ENCODE data around the gene LHX2. TPM values are rescaled to one million over a fixed set of nuclear protein-coding genes. Genes with fewer than 3 reads are reported as not detected.

Gene LHX2
- total RNA-seq, 2 experiments from 2014 or later: 0.14 TPM; not detected in 1

GRCh38 chr9:124006448-124007361, 4.9 kb upstream of the LHX2 start:
- Histone ChIP-seq H3K9me3 (ENCODE audit: control insufficient read depth in 1 of 2, insufficient read depth in 1 of 2, low read length in 2 of 2) (peaks cover 0 to 17% of the 10 kb centered on the region in 2 experiments), H3K4me1 (ENCODE audit: insufficient read depth, low read length) (peaks cover 21% of the 10 kb centered on the region), H3K27me3 (ENCODE audit: control insufficient read depth in 1 of 2, insufficient read depth in 2 of 2, low read length in 2 of 2) (peaks cover 89 to 97% of the 10 kb centered on the region in 2 experiments), H3K27ac (ENCODE audit: low read depth in 1 of 2, low read length in 2 of 2) (no peak overlapping the region), H3K4me3 (ENCODE audit: low read length) (no peak overlapping the region), H3K36me3 (ENCODE audit: insufficient read depth, low read length) (no peaks in the 10 kb centered on the region)
- CTCF ChIA-PET: no interaction called here
- TF ChIP-seq CTCF (IDR thresholded peaks at IDR 0.05): no peak
- ATAC-seq (ENCODE audit: poor library complexity) (no peak), DNase-seq (peak in 1 of 14 experiments; percentile 14)
- Mint-ChIP-seq H3K27ac (no peak overlapping the region), H3K9me3 (no peaks in the 10 kb centered on the region), H3K36me3 (ENCODE audit: low read depth) (no peaks in the 10 kb centered on the region), H3K4me3 (no peak overlapping the region), H3K4me1 (ENCODE audit: low read depth) (peaks cover 24% of the 10 kb centered on the region), H3K27me3 (peaks cover 88% of the 10 kb centered on the region)
- POLR2A ChIA-PET: no interaction called here
- intact Hi-C loops (cut with DNase I, micrococcal nuclease): no loop called here

- no peak overlapping the region for H3K27ac Mint-ChIP-seq
- POLR2A ChIA-PET: no interaction called here
- H3K9me3 ChIP-seq (ENCODE audit: control insufficient read depth in 1 of 2, insufficient read depth in 1 of 2, low read length in 2 of 2): peaks cover 0 to 22% of the 10 kb centered on the region in 2 experiments
- no peak overlapping the region for H3K4me3 ChIP-seq (ENCODE audit: low read length)
- peaks cover 79 to 95% of the 10 kb centered on the region in 2 experiments for H3K27me3 ChIP-seq (ENCODE audit: control insufficient read depth in 1 of 2, insufficient read depth in 2 of 2, low read length in 2 of 2)
- no peak overlapping the region for H3K27ac ChIP-seq (ENCODE audit: low read depth in 1 of 2, low read length in 2 of 2)
- H3K9me3 Mint-ChIP-seq: no peaks in the 10 kb centered on the region
- CTCF ChIA-PET: no interaction called here
- H3K4me1 ChIP-seq (ENCODE audit: insufficient read depth, low read length): peaks cover 28% of the 10 kb centered on the region
- peaks cover 24% of the 10 kb centered on the region for H3K4me1 Mint-ChIP-seq (ENCODE audit: low read depth)
- DNase-seq: no peak
- H3K36me3 Mint-ChIP-seq (ENCODE audit: low read depth): no peaks in the 10 kb centered on the region
- H3K36me3 ChIP-seq (ENCODE audit: insufficient read depth, low read length): no peaks in the 10 kb centered on the region
- no peak overlapping the region for H3K4me3 Mint-ChIP-seq
- peak; percentile 51 for ATAC-seq (ENCODE audit: poor library complexity)
- TF ChIP-seq CTCF (IDR thresholded peaks at IDR 0.05): no peak
- peaks cover 78% of the 10 kb centered on the region for H3K27me3 Mint-ChIP-seq
- intact Hi-C loops (cut with DNase I, micrococcal nuclease): no loop called here
Observed at GRCh38 chr9:124007565-124008302, 3.8 kb upstream of the LHX2 start.

GRCh38 chr9:124008303-124008693, 3.3 kb upstream of the LHX2 start:
- H3K27ac Mint-ChIP-seq: no peak overlapping the region
- POLR2A ChIA-PET: no interaction called here
- Histone ChIP-seq H3K27ac (ENCODE audit: low read depth in 1 of 2, low read length in 2 of 2) (no peak overlapping the region), H3K4me3 (ENCODE audit: low read length) (no peak overlapping the region), H3K4me1 (ENCODE audit: insufficient read depth, low read length) (peaks cover 34% of the 10 kb centered on the region), H3K27me3 (ENCODE audit: control insufficient read depth in 1 of 2, insufficient read depth in 2 of 2, low read length in 2 of 2) (peaks cover 80 to 95% of the 10 kb centered on the region in 2 experiments), H3K9me3 (ENCODE audit: control insufficient read depth in 1 of 2, insufficient read depth in 1 of 2, low read length in 2 of 2) (peaks cover 0 to 27% of the 10 kb centered on the region in 2 experiments), H3K36me3 (ENCODE audit: insufficient read depth, low read length) (no peaks in the 10 kb centered on the region)
- no peak for TF ChIP-seq CTCF (IDR thresholded peaks at IDR 0.05)
- peaks cover 75% of the 10 kb centered on the region for H3K27me3 Mint-ChIP-seq
- peaks cover 24% of the 10 kb centered on the region for H3K4me1 Mint-ChIP-seq (ENCODE audit: low read depth)
- no peaks in the 10 kb centered on the region for H3K36me3 Mint-ChIP-seq (ENCODE audit: low read depth)
- no peak for DNase-seq
- no peaks in the 10 kb centered on the region for H3K9me3 Mint-ChIP-seq
- CTCF ChIA-PET: no interaction called here
- no peak for ATAC-seq (ENCODE audit: poor library complexity)
- H3K4me3 Mint-ChIP-seq: peak overlapping the region; percentile 30
- intact Hi-C loops (cut with DNase I, micrococcal nuclease): no loop called here

All from CD4-positive, alpha-beta T cell (primary cell).